ENCODE results near the gene IFI30.

IFI30 gene

DNA sequence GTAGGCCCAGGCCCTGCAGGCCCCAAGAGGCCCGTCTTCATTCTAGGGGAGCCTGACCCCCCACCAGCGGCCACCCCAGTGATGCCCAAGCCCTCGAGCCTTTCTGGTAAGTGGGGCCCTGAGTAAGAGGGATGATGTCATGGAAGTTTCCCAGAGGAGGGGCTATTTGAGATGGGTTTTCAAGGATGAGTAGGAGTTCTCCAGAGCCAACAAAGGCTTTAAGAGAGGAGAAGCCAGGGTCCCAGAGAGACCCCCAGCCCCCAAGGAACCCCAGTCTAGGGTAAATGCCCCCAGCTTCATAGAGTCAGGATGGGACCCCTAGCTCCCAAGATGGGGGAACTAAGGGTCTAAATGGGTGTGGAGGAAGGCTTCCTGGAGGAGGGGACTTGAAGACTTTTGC is 29.7 kb upstream of the IFI30 start:
- TF ChIP-seq, protein P1, sequence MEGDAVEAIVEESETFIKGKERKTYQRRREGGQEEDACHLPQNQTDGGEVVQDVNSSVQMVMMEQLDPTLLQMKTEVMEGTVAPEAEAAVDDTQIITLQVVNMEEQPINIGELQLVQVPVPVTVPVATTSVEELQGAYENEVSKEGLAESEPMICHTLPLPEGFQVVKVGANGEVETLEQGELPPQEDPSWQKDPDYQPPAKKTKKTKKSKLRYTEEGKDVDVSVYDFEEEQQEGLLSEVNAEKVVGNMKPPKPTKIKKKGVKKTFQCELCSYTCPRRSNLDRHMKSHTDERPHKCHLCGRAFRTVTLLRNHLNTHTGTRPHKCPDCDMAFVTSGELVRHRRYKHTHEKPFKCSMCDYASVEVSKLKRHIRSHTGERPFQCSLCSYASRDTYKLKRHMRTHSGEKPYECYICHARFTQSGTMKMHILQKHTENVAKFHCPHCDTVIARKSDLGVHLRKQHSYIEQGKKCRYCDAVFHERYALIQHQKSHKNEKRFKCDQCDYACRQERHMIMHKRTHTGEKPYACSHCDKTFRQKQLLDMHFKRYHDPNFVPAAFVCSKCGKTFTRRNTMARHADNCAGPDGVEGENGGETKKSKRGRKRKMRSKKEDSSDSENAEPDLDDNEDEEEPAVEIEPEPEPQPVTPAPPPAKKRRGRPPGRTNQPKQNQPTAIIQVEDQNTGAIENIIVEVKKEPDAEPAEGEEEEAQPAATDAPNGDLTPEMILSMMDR (IDR thresholded peaks at IDR 0.05; ENCODE audit: insufficient read depth, low read depth, low read length, missing control alignments): no peak
- DNase-seq (ENCODE audit: low read depth): no peak
- H3K4me3 ChIP-seq (ENCODE audit: low read length): no peak overlapping the region

DNA sequence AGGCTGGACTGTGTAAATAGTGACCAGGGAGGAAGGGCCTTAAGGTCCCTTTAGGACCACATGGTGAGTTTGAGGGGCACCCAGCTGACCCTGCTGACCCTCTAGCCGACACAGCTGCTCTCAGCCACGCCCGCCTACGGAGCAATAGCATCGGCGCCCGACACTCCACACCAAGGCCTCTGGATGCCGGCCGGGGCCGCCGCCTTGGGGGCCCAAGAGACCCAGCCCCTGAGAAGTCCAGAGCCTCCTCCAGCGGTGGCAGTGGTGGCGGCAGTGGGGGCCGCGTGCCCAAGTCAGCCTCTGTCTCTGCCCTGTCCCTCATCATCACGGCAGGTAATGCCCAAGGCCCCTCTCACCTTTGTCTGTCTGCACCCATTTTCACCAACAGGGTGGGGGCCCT is 29.3 kb upstream of the IFI30 start:
- DNase-seq (ENCODE audit: low read depth): no peak
- TF ChIP-seq, protein P1 (IDR thresholded peaks at IDR 0.05; ENCODE audit: insufficient read depth, low read depth, low read length, missing control alignments): no peak
- H3K4me3 ChIP-seq (ENCODE audit: low read length): no peak overlapping the region

DNA sequence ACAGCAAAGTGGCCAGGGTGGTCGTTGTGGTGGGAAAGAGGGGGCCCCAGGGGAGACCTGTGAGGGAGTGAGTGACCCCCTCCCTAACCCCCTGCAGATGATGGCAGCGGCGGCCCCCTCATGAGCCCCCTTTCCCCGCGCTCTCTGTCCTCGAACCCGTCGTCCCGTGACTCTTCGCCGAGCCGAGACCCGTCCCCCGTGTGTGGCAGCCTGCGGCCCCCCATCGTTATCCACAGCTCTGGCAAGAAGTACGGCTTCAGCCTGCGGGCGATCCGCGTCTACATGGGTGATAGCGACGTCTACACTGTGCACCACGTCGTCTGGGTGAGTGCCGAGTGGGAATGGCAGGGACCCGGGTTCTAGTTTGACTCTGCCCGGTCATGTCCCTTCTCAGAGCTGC is 28.7 kb upstream of the IFI30 start:
- H3K4me3 ChIP-seq (ENCODE audit: low read length): no peak overlapping the region
- DNase-seq (ENCODE audit: low read depth): no peak
- TF ChIP-seq, protein P1 (IDR thresholded peaks at IDR 0.05; ENCODE audit: insufficient read depth, low read depth, low read length, missing control alignments): no peak

DNA sequence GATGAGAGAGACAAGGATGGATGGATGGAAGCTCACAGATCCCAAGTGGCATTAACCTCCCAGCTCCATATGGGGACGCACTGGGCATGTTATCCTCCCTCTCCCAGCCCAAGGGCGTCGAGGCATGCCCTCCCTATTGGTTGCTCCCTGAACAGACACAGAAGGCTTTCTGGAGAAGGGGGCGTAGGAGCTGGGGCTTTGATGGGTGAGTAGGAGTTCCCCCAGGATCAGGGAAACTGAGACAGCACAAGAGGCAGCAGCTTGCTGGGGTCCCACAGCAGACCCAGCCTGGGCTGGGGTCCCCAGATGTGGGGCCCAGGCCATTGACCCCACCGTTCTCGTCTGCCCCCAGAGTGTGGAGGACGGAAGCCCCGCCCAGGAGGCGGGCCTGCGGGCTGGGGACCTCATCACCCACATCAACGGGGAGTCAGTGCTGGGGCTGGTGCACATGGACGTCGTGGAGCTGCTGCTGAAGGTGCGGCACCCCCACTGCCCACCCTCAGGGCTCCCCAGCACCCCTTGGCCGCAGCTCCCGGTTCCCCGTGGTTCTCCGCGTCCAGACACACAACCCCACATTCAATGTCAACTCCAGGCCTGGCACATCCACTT is 28.1 kb upstream of the IFI30 start:
- DNase-seq (ENCODE audit: low read depth): no peak
- H3K4me3 ChIP-seq (ENCODE audit: low read length): no peak overlapping the region
- TF ChIP-seq, protein P1 (IDR thresholded peaks at IDR 0.05; ENCODE audit: insufficient read depth, low read depth, low read length, missing control alignments): no peak

DNA sequence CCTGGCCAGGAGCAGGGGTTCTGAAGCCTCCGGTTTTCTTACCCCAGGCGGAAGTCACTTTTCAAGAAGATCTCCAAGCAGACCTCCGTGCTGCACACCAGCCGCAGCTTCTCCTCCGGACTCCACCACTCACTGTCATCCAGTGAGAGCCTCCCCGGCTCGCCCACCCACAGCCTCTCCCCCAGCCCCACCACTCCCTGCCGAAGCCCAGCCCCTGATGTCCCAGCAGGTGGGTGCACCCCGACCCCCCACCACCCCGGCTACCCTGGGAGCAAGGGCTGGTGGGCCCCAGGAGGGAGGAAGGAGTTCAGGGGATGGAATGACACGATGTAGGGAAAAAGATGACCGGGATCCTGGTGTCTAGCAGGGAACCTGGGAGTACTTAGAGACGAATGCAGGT is 26.2 kb upstream of the IFI30 start:
- H3K4me3 ChIP-seq (ENCODE audit: low read length): no peak overlapping the region
- no peak for DNase-seq (ENCODE audit: low read depth)
- TF ChIP-seq, protein P1 (IDR thresholded peaks at IDR 0.05; ENCODE audit: insufficient read depth, low read depth, low read length, missing control alignments): no peak

DNA sequence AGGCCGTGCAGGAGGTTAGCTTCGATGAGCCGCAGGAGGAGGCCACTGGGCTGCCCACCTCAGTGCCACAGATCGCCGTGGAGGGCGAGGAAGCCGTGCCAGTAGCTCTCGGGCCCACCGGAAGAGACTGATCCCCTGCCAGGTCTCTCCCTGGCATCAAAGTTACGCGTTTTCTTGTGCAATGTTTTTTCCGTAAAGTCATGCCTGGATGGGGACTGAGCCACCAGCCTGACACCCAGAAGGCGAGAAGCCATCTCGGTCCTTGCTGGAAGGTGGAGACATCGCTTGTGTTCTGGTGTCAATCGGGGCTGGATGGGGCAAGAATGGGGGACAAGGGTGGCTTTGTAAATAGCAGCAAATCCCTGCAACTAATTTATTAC is 24.0 kb upstream of the IFI30 start:
- DNase-seq (ENCODE audit: low read depth): no peak
- TF ChIP-seq, protein P1 (IDR thresholded peaks at IDR 0.05; ENCODE audit: insufficient read depth, low read depth, low read length, missing control alignments): no peak
- no peak overlapping the region for H3K4me3 ChIP-seq (ENCODE audit: low read length)

All from epithelial cell of esophagus (primary cell).